ENCODE results near the gene SCUBE1. TPM values are rescaled to one million over a fixed set of nuclear protein-coding genes. Genes with fewer than 3 reads are reported as not detected.
A peak's percentile ranks its signal among the peaks of the same experiment; 100 is the strongest.

SCUBE1 gene
- total RNA-seq, 1 donor from 2014 or later: 54.7 TPM

- no peaks in the 10 kb centered on the region for H3K36me3 Mint-ChIP-seq (ENCODE audit: low read depth, unreplicated experiment)
- peaks cover 4% of the 10 kb centered on the region for H3K27me3 Mint-ChIP-seq (ENCODE audit: unreplicated experiment)
- no peaks in the 10 kb centered on the region for H3K9me3 Mint-ChIP-seq (ENCODE audit: unreplicated experiment)
- no peak overlapping the region for H3K27ac Mint-ChIP-seq (ENCODE audit: unreplicated experiment)
- peaks cover 16% of the 10 kb centered on the region for H3K4me1 Mint-ChIP-seq (ENCODE audit: unreplicated experiment)
- peak overlapping the region; percentile 13 for H3K4me3 Mint-ChIP-seq (ENCODE audit: unreplicated experiment)
- DNase-seq (ENCODE audit: low spot score): no peak
- TF ChIP-seq CTCF (IDR thresholded peaks at IDR 0.05; ENCODE audit: unreplicated experiment): no peak
Measured at GRCh38 chr22:43160497-43161126, 182.6 kb downstream of the SCUBE1 start.

GRCh38 chr22:43159484-43160178, 183.5 kb downstream of the SCUBE1 start:
- H3K4me3 Mint-ChIP-seq (ENCODE audit: unreplicated experiment): no peak overlapping the region
- no peak overlapping the region for H3K27ac Mint-ChIP-seq (ENCODE audit: unreplicated experiment)
- H3K27me3 Mint-ChIP-seq (ENCODE audit: unreplicated experiment): peaks cover 4% of the 10 kb centered on the region
- H3K9me3 Mint-ChIP-seq (ENCODE audit: unreplicated experiment): no peaks in the 10 kb centered on the region
- peak; percentile 48 for TF ChIP-seq CTCF (IDR thresholded peaks at IDR 0.05; ENCODE audit: unreplicated experiment)
- H3K36me3 Mint-ChIP-seq (ENCODE audit: low read depth, unreplicated experiment): no peaks in the 10 kb centered on the region
- peak; percentile 44 for DNase-seq (ENCODE audit: low spot score)
- H3K4me1 Mint-ChIP-seq (ENCODE audit: unreplicated experiment): peaks cover 9% of the 10 kb centered on the region

GRCh38 chr22:43158778-43159483, 184.2 kb downstream of the SCUBE1 start:
- H3K4me3 Mint-ChIP-seq (ENCODE audit: unreplicated experiment): no peak overlapping the region
- TF ChIP-seq CTCF (IDR thresholded peaks at IDR 0.05; ENCODE audit: unreplicated experiment): no peak
- no peaks in the 10 kb centered on the region for H3K36me3 Mint-ChIP-seq (ENCODE audit: low read depth, unreplicated experiment)
- no peaks in the 10 kb centered on the region for H3K9me3 Mint-ChIP-seq (ENCODE audit: unreplicated experiment)
- no peak for DNase-seq (ENCODE audit: low spot score)
- H3K4me1 Mint-ChIP-seq (ENCODE audit: unreplicated experiment): peaks cover 2% of the 10 kb centered on the region
- H3K27me3 Mint-ChIP-seq (ENCODE audit: unreplicated experiment): peaks cover 6% of the 10 kb centered on the region
- no peak overlapping the region for H3K27ac Mint-ChIP-seq (ENCODE audit: unreplicated experiment)

- H3K36me3 Mint-ChIP-seq (ENCODE audit: low read depth, unreplicated experiment): no peaks in the 10 kb centered on the region
- H3K27ac Mint-ChIP-seq (ENCODE audit: unreplicated experiment): no peak overlapping the region
- peaks cover 1% of the 10 kb centered on the region for H3K4me1 Mint-ChIP-seq (ENCODE audit: unreplicated experiment)
- H3K4me3 Mint-ChIP-seq (ENCODE audit: unreplicated experiment): no peak overlapping the region
- H3K9me3 Mint-ChIP-seq (ENCODE audit: unreplicated experiment): no peaks in the 10 kb centered on the region
- no peak for DNase-seq (ENCODE audit: low spot score)
- TF ChIP-seq CTCF (IDR thresholded peaks at IDR 0.05; ENCODE audit: unreplicated experiment): no peak
- peaks cover 6% of the 10 kb centered on the region for H3K27me3 Mint-ChIP-seq (ENCODE audit: unreplicated experiment)
Measured at GRCh38 chr22:43157874-43158546, 185.2 kb downstream of the SCUBE1 start.

Measured in endothelial cell (in vitro differentiated cells).